GM19328 (cell line): ENCODE measurements around the gene LRRC66.

Experiments used
- ATAC-seq: cut with Tn5 transposase; IDR thresholded peaks from one replicate; pipeline ENCODE4 v1.9.1; 2021; ENCODE audit warnings: mild to moderate bottlenecking, moderate library complexity; ENCODE audit not compliant: unreplicated experiment

LRRC66 gene, protein sequence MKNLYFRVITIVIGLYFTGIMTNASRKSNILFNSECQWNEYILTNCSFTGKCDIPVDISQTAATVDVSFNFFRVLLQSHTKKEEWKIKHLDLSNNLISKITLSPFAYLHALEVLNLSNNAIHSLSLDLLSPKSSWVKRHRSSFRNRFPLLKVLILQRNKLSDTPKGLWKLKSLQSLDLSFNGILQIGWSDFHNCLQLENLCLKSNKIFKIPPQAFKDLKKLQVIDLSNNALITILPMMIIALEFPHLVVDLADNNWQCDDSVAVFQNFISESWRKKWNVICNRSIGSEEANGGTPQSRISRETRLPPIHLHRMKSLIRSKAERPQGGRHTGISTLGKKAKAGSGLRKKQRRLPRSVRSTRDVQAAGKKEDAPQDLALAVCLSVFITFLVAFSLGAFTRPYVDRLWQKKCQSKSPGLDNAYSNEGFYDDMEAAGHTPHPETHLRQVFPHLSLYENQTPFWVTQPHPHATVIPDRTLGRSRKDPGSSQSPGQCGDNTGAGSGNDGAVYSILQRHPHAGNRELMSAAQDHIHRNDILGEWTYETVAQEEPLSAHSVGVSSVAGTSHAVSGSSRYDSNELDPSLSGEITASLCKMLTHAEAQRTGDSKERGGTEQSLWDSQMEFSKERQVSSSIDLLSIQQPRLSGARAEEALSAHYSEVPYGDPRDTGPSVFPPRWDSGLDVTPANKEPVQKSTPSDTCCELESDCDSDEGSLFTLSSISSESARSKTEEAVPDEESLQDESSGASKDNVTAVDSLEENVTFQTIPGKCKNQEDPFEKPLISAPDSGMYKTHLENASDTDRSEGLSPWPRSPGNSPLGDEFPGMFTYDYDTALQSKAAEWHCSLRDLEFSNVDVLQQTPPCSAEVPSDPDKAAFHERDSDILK

DNA sequence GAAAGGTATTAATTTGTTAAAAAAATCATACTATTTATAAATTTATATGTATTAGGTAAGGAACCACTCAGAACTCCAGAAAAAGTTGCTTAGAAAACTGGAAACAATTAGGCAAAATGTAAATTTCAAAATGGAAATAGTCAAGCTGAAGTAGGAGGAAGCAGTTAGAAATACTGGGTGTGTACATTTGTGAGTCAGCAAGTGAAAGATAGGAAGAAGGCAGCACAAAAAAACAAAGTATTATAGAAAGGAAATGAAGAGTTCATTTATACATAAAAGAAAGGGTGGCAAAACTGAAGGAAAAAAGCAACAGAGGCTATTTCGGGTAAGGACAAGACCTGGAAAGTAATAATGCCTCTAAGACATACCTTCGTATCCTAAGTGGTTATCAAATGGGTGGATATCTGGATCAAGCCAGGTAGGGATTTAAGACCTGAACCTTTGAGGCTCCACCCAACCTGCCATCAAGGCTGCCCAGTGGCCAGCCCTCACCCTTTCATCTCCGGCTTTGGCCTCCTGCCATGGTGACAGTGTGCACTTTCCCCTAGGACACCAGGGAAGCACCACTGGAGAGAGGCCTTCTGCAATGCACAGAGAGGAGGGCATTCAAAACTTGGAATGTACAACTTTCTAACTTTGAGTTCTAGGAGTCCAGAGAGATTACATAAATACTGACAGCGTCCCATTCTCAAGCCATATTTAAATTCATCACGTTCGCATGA, at the start of gene LRRC66:
TSS of gene LRRC66 (minus strand) at position 428 of the 722 bp plus-strand sequence. CDS start 2,750 bp downstream, outside the sequence.
- no peak for ATAC-seq

DNA sequence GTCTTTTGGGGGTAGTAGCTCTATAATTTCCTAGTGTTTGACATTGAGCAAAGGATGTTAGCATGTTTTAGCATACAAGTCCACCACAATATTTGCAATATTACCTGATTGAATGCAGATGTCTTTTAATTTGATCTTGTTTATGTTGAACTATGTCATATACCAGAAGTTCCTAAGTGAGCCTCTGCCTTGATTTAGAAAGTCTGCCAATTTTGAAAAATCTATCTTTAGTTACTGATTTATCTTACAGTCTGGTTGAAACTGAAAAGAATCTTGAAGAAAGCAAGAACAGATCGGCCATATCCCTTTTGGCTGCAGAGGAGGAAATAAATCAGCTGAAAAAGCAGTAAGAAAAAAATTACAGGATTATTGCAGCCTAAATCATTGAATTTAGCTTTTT, 49.4 kb upstream of the LRRC66 start:
- no peak for ATAC-seq

DNA sequence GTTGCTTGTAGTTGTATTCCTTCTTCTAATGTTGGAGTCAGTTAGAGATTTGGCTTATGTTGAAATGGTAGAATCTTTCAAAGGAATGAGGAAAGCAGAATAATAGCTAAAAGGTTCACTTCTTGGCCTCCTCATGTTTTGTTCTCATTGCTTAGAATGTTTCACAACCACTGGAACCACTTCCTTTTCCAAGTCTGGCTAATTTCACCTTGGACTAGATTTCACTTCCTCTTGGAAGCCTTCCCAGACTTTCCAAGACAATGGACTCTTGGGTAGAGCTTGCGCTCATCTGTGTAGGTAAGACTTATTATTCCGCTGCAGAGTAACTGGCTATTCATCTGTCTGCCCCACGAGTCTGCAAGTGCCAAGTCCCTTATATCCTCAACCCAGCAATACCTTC, 39.2 kb upstream of the LRRC66 start:
- no peak for ATAC-seq

DNA sequence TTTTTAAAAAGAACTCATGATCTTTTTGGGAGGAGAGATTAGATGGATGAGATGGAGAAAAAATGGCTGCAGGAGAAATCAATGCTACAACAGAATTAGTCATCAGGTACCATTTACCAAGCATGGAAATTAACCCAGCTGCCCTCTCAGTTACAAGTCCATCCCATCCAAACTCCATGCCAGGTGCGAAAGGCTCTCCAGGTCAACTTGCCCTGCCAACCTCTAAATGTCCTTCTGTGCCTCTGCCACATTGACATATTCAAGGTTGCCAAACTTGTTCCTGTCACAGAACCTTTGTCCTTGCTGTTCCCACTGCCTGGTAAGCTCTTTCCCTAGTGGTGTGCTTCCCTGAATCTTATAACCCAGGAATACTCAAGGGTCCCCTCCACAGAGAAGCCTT, 38.1 kb upstream of the LRRC66 start:
- no peak for ATAC-seq

DNA sequence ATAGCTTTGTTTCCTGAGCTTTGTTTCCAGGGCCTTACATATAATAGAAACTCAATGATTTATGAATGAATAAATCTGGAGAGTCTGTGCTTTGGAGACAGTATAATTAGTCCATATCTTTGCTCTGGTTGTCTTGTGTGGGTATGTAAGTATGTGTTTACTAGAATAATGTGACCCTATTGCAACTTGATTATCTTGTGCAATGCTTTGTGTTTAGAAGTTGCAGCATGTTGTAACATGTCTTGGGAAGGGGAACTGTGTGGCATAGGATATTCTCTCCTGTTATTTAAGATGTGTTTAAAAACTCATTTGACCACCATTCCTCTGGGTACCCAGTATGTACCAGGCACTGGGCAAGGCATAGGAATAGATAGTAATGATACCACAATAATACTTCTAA, 37.0 kb upstream of the LRRC66 start:
- no peak for ATAC-seq

DNA sequence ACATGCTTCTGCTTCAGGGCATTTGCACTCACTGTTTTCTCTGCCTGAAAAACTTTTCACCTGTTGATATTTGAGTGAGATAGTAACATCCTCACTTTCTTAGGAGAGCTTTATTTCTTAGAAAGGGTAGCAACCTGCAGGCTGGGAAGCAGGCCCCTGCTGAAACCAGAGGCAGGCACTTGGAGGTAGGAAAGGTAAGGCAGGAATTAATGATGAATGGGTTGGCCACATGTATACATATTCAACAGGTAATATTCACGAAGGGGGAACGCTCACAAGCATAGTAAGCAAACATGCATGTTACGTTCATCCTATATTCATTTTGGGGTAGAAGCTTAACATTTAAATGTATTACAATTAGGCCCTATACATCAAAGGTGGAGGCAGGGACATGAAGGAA, 34.1 kb upstream of the LRRC66 start:
- no peak for ATAC-seq

DNA sequence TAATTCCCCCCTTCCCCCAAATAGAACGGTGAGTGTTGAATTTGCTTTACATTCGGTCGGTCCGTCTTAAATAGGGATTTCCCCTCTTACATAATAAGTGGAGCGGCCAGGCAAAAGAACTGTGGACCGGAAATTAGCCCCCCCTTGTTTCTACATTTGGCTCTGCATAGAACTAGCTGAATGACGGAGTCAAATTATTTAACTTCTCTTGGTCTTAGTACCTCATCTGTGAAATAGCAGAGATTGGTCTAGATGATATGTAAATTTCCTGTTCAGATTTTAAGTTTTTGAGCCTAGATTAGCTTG, 32.3 kb upstream of the LRRC66 start:
- ATAC-seq = peak; percentile 39

DNA sequence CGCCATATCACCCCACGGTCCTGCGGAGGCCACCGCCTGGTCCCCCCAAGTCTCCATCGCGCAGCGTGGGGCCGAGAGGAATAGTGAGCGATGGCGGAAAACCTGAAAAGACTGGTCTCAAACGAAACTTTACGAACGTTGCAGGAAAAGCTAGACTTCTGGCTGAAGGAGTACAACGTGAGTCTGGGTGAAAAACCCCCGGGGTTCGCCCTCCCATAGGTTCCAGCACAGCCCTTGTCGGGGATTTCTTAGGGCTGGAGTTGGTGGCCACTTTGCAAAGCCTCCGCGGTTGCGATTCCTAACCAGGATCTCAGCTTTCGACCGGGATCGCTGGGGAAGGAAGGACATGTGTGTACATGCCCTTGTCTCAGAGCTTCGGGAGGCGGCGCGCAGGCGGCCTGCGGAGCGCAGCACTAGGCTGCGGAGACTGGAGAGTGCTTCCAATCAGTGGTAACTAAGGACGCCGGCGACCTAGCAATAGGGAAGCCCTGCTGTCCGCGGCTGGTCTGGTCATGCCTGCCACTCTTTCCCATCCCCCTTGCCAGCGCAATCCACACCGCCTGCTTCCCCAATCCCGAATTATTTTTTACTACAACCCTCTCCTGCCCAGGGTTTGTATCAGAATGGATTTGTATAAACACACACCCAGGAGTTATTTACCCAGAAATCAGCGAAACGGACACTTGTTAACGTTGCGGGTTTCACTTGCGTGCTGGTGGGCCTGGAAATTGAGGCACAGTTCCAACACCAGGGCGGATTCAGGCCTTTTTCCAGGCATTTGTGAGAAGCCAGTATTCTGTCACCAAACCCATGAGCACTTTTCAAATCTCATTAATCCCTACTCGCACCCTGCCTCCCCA, 31.7 kb upstream of the LRRC66 start:
- ATAC-seq = peak; percentile 40

DNA sequence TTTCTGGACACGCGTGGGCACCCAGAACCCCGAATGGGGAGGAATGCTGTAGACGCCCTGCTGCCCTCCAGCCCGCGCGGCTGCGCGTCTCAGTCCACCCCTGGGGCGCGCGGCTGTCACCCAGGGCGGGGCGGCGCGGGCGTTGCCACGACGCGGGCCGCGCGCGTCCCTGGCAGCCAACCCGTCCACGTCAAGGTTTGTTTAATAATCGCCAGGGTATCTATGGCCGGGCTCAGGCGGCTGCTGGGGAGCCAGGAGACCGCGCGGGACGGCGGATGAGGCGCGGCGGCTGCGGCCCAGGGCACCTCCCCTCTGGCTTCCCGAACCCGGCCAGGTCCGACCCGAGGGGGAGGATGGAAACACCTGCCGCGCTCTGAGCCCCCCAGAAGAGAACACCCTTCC, 31.1 kb upstream of the LRRC66 start, which contains the start of gene SPATA18:
TSS of gene SPATA18 (plus strand) at position 92 of the 402 bp plus-strand sequence. CDS start 401 bp downstream, outside the sequence.
- no peak for ATAC-seq

DNA sequence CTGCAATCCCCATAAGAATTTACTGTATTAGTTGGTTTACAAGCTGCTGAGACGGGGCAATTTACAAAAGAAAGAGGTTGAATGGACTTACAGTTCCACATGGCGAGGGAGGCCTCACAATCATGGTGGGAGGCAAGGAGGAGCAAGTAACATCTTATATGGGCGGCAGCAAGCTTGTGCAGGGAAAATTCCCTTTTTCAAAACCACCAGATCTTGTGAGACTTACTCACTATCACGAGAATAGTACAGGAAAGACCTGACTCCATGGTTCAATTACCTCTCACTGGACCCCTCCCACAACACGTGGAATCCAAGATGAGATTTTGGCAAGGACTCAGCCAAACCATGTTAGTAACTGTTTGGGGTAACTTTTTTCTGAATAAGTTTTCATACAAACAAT, 29.1 kb upstream of the LRRC66 start:
- ATAC-seq = no peak

DNA sequence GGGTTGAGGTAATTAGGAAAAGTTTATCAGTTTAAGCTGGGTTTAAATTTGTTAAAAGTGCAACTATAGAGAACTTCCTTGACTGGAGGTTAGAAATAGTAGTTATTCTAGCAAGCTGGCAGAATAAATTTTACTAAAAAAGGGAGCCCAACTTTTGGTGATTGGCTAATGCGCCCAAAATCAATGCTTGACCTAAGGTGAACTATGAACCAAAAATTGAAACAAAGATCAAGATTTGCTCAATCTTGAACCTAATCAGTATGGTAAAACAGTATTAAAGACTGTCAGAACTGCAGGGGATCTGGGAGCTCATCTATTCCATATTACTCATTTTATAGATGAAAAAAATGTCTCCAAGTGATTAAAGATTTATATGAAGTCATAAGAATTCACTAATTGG, 24.9 kb upstream of the LRRC66 start:
- ATAC-seq = no peak

DNA sequence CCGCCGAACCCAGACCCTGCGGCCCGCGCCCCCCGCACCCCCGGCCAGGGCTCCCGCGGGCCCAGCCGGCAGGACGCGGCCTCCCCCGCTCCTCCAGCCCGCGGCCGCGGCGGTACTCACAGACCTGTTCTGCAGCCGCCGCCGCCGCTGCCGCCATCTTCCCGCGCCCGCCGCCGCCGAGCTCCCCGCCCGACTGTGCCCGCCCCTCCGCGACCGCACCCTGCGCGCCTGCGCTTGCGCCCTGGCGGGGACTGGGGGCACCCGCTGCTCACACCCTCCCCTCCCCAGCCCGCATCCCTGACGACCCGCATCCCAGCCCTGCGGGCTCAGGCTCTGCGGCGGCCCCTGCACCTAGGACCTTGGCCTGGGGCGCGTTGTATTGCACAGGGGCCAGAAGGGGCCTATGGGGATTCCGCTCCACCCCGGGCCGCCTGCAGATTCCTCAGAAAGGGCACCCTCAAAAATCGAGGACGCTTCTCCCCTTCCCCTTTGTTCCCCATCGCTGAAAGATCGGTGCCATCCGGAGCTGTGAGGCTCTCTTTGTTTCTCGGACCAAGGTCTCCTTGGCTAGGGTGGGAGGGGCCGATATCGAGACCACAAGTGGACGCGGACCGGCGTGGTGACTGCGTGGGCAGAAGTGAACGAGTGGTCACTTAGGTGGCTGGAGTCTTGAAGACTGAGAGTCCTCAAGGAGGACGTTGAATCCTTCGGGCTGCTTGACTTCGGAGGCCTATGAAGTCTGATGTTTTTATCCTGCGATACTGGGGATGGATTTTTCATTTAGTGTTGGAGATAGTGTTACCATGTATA, 18.1 kb upstream of the LRRC66 start, which contains the start of gene SGCB:
TSS of gene SGCB (minus strand) at position 197 of the 810 bp plus-strand sequence. CDS start at position 157, 40 bp downstream.
- peak; percentile 89 for ATAC-seq

DNA sequence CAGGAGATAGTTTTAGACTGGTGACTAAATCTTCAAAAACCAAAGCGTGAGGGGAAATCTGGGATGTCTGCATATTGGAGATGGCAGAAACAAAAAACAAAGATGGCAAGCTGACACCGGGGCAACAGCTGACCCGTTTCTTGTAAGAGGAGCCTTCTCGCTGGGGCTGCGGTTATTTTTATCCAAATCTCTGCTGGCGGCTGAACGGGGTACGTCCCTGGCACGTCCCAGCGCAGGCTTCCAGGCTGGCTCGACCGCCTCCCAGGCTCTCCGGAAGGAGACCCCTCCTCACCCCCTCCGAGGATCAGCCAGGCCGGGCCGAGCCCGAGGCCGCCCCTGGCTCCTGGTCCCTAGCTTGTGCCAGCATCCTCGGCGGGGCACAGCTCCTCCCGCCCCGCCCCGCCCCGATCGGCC, 17.5 kb upstream of the LRRC66 start:
- ATAC-seq = peak; percentile 45

DNA sequence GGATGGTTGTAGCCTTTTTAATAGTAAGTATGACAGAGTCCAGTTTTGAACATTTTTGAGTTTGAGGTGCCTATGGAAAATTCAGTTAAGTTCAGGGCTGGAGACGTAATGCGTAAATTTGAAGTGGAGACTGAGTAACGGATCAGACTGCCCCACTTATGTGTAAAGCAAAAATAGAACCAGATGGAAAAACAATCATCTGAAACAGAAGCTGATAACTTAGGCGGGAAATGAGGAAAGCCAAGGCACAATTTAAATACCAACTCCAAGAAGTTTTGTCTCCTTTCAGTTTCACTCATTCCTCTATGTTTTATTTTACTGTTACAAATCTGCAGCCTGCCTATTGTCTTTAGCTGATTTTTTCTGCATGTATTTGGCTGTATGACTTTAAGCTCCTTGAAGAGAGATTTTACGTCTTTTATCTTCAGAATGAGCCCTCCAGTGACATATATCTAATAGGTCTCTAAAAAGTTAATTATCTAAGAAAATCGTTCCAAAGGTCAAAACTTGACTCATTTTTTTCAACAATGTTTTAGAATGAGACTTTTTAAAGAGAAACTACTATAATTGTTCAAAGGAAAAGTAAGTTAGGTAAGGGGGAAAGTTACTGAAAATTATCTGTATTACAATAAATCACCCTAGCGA, 16.8 kb upstream of the LRRC66 start:
- no peak for ATAC-seq

DNA sequence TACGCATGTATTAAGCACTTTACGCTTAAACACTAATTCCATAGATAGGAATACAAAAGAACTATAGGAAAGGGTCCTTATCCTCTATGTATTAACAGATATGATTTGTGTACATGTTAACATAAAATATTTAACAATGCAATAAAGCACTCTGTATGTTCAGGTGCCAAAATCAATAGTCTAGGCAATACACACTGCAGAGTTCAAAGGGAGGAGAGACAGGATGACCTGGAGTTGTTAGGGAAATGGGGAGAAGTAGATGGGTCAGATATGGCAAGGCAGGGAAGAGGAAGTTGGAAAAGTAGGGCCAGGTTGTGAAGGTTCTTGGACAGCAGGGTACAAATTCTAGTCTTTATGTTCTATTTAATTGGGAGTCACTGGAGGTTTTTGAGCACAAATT, 15.0 kb upstream of the LRRC66 start:
- no peak for ATAC-seq

DNA sequence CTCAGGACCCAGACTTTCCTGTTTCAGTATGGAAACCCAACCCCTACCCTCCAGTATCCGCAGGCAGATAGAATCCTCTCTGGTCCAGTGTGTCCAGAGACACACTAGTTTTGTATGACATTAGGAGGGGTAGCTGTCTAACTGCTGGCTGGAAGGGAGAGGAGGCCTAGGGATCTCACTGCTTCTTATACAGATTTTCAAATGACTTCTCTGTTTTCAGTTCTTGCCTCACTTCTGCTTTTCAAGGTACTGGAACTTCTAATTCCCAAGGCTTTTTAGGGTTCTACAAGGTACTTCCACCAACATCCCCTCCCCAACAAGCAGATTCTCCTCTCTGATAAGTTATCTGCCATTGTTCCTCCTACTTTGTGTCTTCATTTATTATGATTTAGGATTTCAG, 11.8 kb upstream of the LRRC66 start:
- no peak for ATAC-seq

DNA sequence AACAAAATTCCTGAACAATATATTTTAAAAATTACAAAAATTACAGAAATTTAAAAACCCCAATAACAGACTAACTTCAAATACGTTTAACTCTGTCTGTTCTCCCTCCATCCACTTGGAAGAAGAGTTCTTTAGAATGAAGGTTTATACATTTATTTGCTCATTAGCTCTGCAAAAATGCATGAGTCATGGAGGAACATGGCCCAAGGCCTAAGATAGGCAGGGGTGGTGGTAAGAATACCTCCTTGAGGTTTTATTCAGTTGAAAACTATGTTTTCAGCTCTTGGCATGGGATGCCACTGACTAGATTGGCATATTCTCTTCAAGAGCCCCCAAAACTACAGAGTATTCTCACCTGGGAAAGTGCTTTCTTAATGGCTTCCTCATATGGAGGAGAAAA, 8.8 kb upstream of the LRRC66 start:
- ATAC-seq = no peak

DNA sequence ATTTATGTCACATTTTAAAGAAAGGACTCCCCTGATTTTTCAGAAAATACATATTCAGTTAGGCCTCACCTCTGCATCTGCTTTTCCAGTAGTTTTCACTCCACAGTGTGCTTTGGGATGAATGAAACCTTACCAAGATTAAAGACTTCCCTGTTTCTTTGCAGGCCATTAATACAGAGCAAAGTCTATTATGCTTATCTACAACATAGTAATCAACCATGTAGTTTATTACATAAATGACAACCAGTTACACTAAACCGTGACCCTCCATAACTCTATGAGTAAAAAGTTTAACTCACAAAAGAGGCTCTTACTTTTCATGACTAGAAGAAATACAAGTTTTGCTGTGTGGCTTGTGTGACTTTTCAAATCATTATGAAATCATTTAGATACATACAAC, 2.3 kb downstream of the LRRC66 start:
- ATAC-seq = no peak

DNA sequence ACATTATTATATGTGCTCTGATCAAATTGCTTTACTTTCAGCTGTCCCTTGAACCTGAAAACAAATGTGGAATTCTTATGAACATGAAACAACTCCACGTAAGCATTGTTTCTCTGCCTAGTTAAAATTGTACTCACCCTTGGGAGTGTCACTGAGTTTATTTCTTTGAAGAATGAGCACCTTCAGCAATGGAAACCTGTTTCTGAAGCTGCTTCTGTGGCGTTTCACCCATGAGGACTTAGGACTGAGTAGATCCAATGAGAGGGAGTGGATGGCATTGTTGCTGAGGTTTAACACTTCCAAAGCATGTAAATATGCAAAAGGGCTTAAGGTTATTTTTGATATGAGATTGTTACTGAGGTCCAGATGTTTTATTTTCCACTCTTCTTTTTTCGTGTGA, 3.2 kb downstream of the LRRC66 start:
- ATAC-seq = no peak
